ENCODE data around the gene BCKDK.

The BCKDK gene

DNA sequence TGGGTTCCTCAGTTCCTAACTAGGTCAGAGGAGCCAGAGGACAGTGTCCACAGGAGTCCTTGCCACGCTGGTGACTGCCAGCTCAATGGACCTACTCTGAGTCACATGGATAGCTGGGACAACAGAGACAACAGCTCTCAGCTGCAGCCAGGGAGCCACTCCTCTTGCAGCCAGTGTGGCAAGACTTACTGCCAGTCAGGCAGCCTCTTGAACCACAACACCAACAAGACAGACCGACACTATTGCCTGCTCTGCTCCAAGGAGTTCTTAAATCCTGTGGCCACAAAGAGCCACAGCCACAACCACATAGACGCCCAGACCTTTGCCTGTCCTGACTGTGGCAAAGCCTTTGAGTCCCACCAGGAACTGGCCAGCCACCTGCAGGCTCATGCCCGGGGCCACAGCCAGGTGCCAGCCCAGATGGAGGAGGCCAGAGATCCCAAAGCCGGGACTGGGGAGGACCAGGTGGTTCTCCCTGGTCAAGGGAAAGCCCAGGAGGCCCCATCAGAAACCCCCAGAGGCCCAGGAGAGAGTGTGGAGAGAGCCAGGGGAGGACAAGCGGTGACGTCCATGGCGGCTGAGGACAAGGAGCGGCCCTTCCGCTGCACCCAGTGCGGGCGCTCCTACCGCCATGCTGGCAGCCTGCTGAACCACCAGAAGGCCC is 27.3 kb upstream of the BCKDK start:
- DNase-seq, result no peak

DNA sequence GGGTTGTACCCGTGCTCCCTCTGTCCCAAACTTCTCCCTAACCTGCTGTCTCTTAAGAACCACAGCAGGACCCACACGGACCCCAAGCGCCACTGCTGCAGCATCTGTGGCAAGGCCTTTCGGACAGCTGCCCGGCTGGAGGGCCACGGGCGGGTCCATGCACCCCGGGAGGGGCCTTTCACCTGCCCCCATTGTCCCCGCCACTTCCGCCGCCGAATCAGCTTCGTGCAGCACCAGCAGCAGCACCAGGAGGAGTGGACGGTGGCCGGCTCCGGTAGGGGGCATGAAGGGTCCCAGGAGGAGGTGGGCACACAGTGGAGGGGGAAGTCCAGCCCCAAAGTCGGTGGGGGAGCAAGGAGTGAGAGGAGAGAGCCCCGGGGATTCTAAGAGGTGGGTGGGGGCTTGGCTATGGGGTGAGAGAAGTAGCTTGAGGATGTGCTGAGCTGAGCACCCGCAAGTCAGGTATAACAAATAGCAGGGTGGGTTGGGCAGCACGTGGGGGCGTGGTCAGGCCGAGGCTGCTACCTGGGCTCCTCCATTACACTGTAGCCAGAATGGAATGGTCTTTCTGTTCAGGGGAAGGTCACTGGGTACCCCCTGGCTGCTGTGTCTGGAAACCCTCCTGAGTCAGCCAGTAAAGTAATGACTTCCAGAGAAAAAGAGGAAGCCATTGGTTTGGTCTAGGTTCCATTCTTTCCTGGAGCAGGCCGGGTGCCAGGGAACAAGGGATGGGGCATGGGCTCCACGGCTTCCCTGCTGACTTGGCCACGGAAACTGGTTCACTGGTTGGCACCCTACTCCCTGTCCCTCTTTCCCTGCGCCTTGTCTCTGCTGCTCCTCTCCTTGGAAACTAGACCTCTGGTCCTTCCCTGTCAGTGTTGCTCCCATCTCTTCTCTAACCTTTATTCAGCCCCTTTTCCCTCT is 26.5 kb upstream of the BCKDK start:
- DNase-seq, result no peak

DNA sequence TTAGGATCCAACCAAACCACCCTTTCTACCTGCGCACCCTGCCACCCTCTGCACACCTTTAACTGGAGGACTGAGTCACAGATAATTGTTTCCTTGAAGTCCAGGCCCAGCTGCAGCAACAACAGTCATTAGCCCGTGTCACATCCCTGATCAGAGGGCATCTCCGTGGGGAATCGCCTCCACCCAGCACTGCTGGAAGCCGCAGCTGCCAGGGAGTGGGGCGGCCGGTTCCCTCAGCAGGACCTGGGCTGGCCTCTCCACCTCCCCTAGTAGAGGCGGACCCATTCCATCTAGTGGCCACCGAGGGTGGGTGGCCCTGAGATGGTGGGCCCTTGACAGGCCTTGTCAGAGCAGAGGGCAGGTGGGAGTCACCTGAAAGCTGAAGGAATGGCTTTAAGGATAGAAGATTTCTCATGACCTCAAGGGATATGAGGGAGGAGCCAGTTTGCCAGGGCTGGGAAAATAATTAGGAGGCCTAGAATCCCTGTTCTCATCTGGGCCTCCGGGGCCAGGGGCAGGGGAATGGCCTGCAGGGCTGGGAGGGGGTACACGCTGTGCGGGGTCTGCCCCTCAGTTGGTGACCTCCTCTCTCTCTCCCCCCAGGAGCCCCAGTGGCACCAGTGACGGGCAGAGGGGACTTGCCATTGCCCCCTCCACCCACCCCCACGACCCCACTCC is 25.7 kb upstream of the BCKDK start:
- DNase-seq, result no peak

DNA sequence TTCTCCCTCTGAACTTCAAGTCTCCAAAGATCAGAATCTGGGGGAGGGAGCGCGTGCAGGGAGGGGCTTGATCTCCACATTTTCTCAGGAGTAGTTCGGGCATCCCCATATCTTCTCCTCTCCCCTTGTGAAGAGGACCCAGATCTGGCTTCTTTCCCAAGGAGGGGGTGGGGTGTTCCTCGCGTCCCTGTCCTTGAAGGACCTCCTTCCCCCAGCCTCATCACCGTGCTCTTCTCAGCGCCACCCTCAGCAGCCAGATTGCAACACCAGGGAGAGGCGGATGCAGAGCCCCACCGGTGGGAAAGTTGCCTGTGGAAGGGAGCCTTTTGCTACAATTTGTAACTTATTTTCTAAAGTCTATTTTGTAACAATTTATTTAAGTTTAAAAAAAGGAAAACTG is 25.1 kb upstream of the BCKDK start:
- no peak for DNase-seq

DNA sequence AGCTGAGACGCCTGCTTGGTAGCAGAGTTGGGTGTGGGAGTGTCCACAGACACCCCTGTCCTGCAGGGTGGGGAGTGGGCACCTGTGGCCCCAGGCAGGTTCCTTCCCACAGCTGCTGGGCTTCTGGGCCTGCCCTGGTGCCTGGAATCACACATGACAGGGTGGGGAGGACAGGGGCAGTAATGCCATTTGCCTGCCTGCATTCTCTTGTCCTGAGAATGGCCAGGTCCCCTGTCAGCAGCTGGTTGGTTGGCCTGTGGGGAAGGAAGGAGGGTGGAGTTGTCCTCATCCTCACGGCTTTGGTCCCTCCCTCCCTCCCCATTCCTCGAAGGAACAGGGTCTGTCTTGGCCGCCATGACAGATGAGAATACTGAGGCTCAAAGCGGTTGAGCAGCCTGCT is 24.6 kb upstream of the BCKDK start:
- DNase-seq, result no peak

DNA sequence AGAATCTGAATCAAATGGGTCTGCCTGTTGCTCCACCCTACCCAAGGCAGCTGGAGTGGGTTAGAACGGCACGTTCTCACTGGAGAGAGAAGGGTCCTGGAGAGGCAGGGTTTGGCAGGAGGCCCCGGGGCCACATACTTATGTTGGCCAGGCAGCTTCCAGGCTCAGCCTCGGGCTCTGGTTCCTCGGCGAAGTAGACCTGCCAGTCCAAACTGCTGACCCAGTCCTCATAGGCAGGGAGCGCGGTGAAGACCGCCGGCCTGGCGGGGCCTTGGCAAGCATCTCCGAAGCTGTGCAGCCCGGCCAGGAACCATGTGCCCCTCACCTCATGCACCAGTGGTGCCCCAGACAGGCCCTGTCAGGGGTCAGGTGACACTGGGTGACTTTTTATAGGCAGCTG is 24.2 kb upstream of the BCKDK start:
- no peak for DNase-seq

DNA sequence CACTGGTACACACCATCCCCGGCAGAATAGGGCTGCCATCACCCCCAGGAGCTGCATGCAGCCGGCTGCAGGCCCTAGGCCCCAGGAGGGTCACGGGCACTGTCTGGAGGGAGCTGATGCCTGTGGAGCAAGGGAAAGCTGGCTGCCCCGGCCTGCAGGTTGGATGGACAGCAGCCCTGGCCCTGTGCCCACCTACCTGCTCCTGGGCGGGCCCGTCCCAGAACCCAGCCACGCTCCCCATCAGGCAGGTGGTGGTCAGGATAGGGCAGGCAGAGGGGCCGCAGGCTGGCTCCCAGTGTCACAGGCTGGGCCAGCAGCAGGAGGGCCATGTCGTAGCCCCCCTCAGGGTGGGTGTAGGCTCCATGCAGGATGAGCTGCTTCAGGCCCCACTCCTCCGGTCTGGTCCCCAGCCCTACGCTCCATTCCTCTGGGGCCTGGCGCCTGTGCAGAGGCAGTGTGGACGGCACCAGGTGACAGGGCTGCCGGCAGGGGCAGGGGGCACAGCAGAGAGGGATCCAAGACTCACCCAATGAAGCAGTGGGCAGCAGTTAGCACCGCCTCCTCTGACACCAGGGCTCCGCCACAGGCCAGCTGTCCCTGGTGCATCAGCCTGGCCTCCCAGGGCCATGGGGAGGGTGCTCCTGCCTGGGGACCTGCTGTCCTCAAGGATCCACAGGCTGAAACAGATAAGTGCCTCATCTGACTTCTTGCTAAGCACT is 23.4 kb upstream of the BCKDK start:
- no peak for DNase-seq

DNA sequence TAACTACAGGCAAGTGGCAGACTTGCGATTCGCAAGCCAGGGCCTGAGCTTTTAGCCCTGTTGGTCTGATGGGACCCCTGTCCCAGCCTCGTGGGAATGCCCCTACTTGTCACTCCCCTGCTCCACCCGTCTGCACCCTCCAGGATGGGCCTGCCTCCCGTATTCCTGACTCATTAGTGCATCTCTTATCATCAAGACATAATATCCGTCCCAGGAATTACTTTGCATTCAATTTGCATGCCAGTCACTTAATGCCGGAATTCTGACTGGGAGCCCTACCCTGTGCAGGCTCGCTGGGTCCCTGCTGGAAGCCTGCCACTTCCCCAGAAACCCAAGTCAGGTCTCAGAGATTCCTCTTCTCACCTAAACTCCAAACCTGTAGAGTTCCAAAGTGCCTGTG is 22.8 kb upstream of the BCKDK start:
- DNase-seq, result no peak

DNA sequence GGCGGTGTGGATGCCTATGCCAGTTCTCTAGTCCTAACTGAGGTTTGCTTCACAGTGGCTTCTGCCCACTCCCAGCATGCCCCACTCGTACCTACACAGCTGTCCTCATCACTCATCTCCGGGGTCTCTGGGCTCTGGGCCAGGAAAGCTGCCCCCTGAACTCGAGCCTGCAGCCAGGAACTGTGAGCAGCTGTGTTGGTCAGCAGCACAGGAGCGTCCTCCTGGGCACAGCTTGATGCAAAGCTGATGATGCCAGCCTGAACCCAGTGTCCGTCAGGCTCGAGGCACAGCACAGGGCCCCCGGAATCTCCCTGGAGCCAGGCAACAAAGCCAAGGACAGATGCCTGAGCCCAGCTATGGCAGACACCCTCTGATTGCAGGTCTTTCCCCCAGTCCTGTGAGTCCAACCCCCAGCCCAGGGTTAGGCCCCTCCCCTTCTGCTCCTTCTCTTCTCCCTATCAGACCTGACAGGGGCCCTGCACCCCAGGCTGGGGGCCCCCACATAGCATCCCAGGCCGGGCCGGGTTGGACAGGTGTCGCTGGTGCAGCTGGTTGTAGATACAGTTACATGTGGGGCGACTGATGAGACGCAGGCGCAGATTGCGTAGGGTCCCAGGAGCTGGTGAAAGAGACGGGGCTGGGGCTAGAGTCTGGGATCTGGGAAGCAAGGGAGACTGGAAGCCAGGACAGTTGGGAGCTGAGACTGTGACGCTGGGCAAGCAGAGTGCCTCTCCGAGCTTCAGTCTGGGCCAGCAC is 22.1 kb upstream of the BCKDK start:
- no peak for DNase-seq

DNA sequence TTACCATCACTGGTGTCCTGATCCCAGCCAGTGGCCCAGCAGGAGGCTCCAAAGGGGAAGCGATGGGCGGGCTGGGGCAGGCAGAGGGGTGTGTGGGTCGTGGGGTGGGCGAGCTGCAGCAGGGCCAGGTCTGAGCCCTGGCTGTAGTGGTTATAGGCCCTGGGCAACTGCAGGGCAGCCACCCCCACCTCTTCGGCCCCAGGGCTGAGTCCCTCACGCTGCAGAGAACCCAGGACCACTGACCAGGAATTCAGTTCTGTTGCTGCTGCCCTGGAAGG is 21.6 kb upstream of the BCKDK start:
- no peak for DNase-seq

DNA sequence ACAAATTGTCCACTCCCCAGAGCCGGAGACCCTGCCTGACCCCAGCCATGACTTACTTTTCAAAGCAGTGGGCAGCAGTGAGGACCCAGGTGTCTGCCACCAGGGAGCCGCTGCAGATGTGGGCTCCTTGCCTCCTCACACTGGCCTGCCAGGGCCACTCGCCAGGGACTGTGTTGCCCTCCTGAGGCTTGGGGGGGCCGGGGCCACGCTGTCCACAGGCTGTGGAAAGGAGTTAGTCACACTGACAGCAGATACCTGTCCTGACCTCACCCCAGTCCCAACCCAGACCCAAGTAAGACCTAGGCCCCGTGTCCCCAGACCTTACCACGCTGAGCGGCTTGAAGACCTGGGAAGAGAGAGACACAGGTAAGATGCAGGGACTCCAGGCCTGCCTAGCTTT is 20.7 kb upstream of the BCKDK start:
- DNase-seq, result no peak

DNA sequence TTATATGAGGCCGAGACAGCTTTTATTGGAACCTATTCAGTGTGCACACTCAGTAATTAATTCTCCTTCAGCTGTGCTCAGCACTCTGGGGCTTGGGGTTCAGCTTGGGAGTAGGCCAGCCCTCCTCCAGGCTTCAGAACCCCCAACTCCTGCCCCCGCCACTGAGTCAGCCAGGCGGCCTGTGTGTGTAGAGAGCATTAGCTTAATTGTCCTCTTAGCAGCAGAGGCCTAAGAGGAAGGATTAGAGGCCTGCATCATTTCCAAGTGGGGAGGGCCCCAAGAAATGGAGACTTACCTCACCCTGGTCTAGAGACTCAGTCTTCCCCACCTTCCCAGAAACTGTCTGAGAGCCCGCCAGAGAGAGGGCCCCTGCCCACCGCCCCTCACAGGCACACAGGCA is 20.2 kb upstream of the BCKDK start:
- no peak for DNase-seq

DNA sequence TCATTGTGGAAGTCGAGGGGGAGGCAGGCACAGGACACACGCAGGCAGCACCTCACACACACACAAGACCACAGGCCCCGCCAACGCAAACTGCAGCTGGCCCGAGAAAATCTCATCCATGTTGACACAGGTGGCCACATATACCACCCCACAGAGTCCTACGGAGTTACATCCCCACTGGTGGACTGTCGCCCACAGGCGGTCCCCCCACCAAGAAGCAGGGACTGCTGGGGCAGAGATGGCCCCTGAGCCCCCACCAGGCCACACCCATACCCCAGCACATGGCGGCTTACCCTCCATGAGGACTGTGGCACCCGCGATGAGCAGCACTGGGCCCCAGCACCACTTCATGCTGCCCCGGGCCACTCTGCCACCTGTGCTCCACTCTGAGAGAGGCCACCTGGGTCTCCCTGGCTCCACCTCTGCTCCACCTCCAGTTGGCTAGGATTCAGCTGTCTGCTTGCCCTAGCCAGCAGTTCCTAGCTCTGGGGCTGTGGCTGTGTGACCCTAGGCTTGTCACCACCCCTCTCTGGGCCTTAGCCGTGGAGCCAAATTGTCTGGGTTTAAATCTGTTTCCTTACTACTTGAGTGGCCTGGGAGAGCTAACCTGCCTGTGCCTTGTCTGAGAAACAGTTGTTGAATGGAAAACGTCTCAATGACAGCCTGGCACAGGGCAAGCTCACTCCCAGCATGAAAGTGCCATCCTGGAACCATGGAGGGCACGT is 19.6 kb upstream of the BCKDK start, which contains the start of gene PRSS53:
PRSS53 (minus strand) TSS at position 485 of the 725 bp plus-strand sequence; CDS start at position 351, 134 bp downstream.
- no peak for DNase-seq

DNA sequence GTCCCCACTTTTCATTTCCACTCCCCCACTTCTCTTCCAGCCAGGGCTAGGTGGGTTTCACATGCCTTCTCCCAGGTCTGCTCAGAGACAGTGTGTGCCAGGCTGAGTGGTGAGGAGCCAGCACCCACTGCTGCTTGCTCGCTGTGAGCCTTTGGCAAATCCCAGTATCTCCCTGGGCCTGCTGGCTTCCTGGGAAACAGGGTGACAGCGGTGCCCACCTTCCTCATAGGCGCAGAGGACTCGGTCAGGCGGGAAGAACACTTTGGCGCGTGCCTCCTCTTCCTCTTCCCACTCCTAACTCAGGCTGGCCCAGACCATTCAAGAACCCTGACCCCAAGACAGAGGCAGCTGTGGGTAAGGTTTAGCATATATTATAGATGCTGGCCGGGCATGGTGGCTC is 19.0 kb upstream of the BCKDK start:
- DNase-seq, result no peak

DNA sequence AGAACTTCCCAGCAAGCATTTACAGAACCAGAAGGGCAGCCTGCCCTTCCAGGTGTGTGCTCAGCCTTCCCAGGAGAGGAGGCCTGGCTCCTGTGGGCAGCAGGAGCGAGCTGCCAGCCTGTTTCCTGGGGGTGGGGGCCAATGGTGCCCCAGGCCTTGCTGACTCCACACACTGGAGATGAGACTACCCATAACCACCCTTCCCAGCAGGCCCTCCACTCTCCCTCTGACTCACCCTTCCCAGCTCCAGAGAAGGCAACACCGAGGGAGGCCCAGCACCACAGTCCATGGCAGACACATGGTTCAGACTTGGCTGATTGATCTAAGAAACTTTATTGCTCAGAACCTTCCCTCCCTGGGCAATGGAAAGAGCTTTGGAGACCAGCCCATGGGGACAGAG is 17.6 kb upstream of the BCKDK start:
- no peak for DNase-seq

DNA sequence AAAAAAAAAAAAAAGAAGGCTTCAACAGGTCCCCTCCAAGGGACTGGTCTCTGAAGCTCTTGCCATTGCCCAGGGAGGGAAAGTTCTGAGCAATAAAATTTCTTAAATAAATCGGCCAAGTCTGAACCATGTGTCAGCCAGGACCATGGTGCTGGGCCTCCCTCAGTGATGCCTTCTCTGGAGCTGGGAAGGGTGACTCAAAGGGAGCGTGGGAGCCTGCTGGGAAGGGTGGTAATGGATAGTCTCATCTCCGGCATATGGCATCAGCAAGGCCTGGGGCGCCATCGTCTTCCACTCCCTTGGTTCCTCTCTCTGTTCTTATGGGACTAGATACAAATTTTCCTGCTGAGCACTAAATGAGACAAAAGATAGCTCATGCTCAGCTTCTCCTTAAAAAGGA is 15.9 kb upstream of the BCKDK start:
- no peak for DNase-seq

DNA sequence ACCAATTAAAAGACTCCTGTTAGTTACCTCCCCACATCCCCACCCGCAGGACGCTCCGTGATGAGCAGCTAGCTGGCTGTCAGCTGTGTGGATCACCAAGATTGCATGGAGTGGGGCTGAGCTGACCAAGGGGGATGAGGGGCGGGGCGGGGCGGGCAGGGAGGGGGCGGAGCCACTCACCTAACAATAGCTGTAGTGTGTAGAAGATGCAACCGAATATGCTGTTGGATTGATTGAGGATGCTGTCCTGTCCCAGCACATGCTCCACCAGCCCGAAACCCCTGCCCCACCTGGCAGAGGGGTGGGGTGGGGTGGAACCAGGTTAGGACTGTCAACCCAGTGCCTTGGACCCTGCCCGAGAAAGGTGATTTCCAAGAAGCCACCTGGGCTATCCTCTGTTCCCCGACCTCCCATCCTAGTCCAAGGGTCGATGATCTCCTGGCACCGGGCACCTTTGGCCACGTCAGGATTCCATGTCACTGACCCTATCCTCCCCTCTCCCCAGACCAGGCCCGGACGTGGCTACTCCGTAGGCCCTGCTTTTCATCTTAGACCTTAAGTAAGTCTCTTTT is 15.0 kb upstream of the BCKDK start:
- peak; percentile 33 for DNase-seq

DNA sequence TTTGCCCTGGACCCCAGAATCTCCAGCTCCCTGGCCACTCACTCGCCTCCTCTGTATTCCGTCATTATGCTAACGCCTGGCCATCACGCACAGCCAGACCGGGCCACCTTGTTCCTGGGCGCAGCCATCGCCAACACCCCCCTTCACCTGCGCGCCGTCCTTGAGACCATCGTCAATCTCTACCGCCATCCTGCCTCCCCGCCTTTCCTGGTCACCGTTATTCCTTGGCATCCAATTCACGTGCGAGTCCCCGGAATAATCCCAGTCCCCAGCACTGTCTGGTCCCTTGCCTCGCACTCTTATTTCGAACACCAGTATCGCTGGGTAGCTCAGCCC is 14.1 kb upstream of the BCKDK start:
- no peak for DNase-seq

DNA sequence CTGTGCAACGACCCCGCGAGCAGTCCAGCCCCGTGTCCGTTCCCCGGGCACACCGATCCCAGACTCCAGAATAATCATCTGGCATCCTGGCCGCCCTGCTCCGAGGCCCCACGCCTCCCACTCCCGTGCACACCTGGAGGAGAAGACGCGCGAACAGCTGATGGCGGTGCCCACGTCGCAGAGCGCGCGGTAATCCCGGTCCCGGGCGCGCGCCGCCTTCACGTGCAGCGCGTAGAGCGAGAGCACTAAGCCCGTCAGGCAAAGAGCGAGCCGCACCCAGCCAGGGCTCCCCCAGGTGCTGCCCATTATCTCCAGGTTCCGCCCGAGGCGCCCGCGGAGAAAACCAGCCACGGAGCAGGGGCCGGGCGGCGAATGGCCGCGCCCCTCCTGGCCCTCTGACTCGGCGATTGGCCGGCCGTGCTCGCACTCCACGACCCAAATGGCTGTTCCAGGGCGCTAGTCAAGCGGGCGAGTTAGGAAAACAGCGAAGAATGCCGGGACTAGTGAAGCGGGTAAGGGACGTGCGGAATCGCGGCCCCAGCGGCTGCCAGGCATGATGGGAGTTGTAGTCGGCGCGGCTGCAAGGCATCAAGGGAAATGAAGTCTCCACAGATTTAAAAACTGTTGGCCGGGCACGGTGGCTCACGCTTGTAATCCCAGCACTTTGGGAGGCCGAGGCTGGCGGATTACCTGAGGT is 13.6 kb upstream of the BCKDK start, which contains the start of gene VKORC1:
VKORC1 (minus strand) TSS at position 374 of the 697 bp plus-strand sequence; CDS start at position 306, 68 bp downstream.
- DNase-seq, result peak; percentile 88

DNA sequence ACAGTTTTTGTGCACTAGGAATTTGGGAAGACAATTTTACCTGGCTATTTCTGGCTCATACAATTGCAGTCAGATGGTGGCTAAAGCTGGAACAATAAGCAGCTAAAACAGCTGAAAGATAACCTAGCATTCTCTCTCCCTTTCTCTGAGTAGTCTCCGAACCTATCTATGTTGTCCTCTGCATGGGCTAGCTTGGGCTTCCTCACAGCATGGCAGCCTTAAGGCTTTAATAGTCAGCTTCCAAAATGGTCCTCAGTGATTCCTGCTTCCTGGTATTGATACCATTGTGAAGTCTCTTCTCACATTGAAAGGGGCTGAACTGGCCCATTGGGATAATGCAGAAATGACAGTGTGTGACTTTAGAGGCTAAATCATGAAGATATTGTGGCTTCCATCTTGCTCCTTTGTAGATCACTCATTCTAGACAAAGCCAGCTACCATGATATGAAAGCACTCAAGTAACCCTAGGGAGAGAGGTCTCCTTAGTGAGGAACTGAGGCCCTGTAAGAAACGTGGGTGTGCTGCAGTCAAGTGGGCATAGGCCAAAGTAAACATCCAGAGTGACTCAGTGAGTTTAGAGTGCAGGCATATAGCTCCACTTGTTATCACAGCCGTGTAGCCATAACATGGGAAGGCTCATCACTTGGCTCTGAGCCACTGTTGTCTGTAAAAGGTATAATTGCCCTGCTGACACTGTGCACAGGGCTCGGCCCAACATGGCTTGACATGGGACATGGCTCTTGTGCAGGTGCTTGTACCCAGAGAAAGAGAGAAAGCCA is 8.1 kb upstream of the BCKDK start:
- DNase-seq, result no peak
